ENCODE measurements around the gene OST4. TPM values are rescaled to one million over a fixed set of nuclear protein-coding genes. Genes with fewer than 3 reads are reported as not detected.
A peak's percentile ranks its signal among the peaks of the same experiment; 100 is the strongest.
"Not testable (repeated sequence)": the region's sequence is repeated elsewhere in the genome, so short reads cannot be mapped to it uniquely, and the experiment has no call there.

The OST4 gene
- 244 and 258 TPM in 2 replicates for total RNA-seq (2014; rRNA removed)
- Bru-seq, nascent RNA: percentile 98 among the genes with signal in this experiment
- percentile 99 among the genes with signal in this experiment for BruChase-seq, experiment 1, labeled RNA remaining after a 6-hour chase
- percentile 97 among the genes with signal in this experiment for BruChase-seq, experiment 2, labeled RNA remaining after a 2-hour chase
- long read RNA-seq, transcript OST4-203 (3 exons, 561 nt): major isoform, 250 of 265 reads
- long read RNA-seq, transcript OST4-201 (2 exons, 559 nt): minor isoform, 12 of 265 reads
- long read RNA-seq, partial matches to known transcripts: 2 of 265 reads
- long read RNA-seq, other reads (novel, unspliced or antisense): 1 of 265 reads

- peak within 1 kb of the TSS; percentile 96 for H3K9ac ChIP-seq (ENCODE audit: low read length)
- BruUV-seq (replicated peaks): no TSS peak
- H3K9me3 ChIP-seq (ENCODE audit: low read length): no peaks in the 10 kb centered on the region
- ATAC-seq: peak; percentile 97
- peak within 1 kb of the TSS; percentile 86 for H3K4me3 ChIP-seq (ENCODE audit: low read length)
- peaks cover 38% of the 10 kb centered on the region for H3K79me2 ChIP-seq (ENCODE audit: low read length)
- ChIA-PET CTCF (interaction anchor here (0.6 to 0.8 kb wide), 2 partner anchors 10 to 209 kb away, joined by 3 to 5 read pairs; no protein-coding TSS in a partner anchor), POLR2A (ENCODE audit: unreplicated experiment) (interaction anchor here (0.7 kb wide), 1 partner anchor 103 kb away, joined by 11 read pairs; no protein-coding TSS in a partner anchor)
- H3K36me3 ChIP-seq (ENCODE audit: low read depth, low read length): peaks cover 13% of the 10 kb centered on the region
- no peaks in the 10 kb centered on the region for H3F3A ChIP-seq (ENCODE audit: low read length, unreplicated experiment)
- H3K9me2 ChIP-seq (replicated peaks; ENCODE audit: low read length): no peaks in the 10 kb centered on the region
- peak within 1 kb of the TSS; percentile 95 for H2AFZ ChIP-seq (ENCODE audit: low read length)
- intact Hi-C loops (cut with micrococcal nuclease): loop anchor here (1.0 kb wide), 1 partner anchor 299 kb away; the partner anchor contains the start of genes EIF2B4 and SNX17
- DNase-seq: peak; percentile 94
- no peaks in the 10 kb centered on the region for H4K20me1 ChIP-seq (ENCODE audit: low read length)
- no peaks in the 10 kb centered on the region for H3K27me3 ChIP-seq (ENCODE audit: low read length)
- TF ChIP-seq CTCF (conservative IDR thresholded peaks at IDR 0.05; ENCODE audit: low read depth, low read length) (no peak), EZH2phosphoT487 (IDR thresholded peaks at IDR 0.05; ENCODE audit: borderline replicate concordance, low read length) (no peak), EZH2 (IDR thresholded peaks at IDR 0.05; ENCODE audit: low read length, unreplicated experiment) (no peak)
- H3K4me2 ChIP-seq (ENCODE audit: low read length): peak within 1 kb of the TSS; percentile 95
- H3K27ac ChIP-seq (ENCODE audit: low read length): peak within 1 kb of the TSS; percentile 30; the same call in 1 of the 2 replicates
- peaks cover 12% of the 10 kb centered on the region for H3K4me1 ChIP-seq (ENCODE audit: insufficient read depth, low read length)
These were observed at the start of gene OST4 for GRCh38 chr2:27071277-27071989. Gene OST4, minus strand, starts transcription at chr2:27071654.

- H3F3A ChIP-seq (ENCODE audit: low read length, unreplicated experiment); H3K9me3 ChIP-seq (ENCODE audit: low read length); H3K36me3 ChIP-seq (ENCODE audit: low read depth, low read length); H3K79me2 ChIP-seq (ENCODE audit: low read length); ATAC-seq; H3K27me3 ChIP-seq (ENCODE audit: low read length); H3K9me2 ChIP-seq (replicated peaks; ENCODE audit: low read length); H3K27ac ChIP-seq (ENCODE audit: low read length); H4K20me1 ChIP-seq (ENCODE audit: low read length); CTCF ChIA-PET; BruUV-seq (replicated peaks); DNase-seq; intact Hi-C loops (cut with micrococcal nuclease); H3K4me1 ChIP-seq (ENCODE audit: insufficient read depth, low read length); POLR2A ChIA-PET (ENCODE audit: unreplicated experiment): not testable (repeated sequence)
- Histone ChIP-seq H3K4me2 (ENCODE audit: low read length) (peak overlapping the region; percentile 99), H3K4me3 (ENCODE audit: low read length) (peak overlapping the region; percentile 76), H2AFZ (ENCODE audit: low read length) (peak overlapping the region; percentile 70), H3K9ac (ENCODE audit: low read length) (peak overlapping the region; percentile 64; the same call in 1 of the 2 replicates)
These were observed 47.8 kb upstream of the OST4 start for GRCh38 chr2:27119330-27119670.

- peak within 1 kb of the TSS; percentile 64 for H3K9ac ChIP-seq (ENCODE audit: low read length)
- H3K36me3 ChIP-seq (ENCODE audit: low read depth, low read length): no peaks in the 10 kb centered on the region
- H3K4me1 ChIP-seq (ENCODE audit: insufficient read depth, low read length): no peaks in the 10 kb centered on the region
- BruUV-seq (replicated peaks): no TSS peak
- DNase-seq (peak; percentile 20), ATAC-seq (peak; percentile 64)
- H3K9me3 ChIP-seq (ENCODE audit: low read length): no peaks in the 10 kb centered on the region
- peak within 1 kb of the TSS; percentile 99 for H3K4me2 ChIP-seq (ENCODE audit: low read length)
- TF ChIP-seq EZH2 (IDR thresholded peaks at IDR 0.05; ENCODE audit: low read length, unreplicated experiment): no peak
- no peak for TF ChIP-seq EZH2phosphoT487 (IDR thresholded peaks at IDR 0.05; ENCODE audit: borderline replicate concordance, low read length)
- no peak for TF ChIP-seq CTCF (conservative IDR thresholded peaks at IDR 0.05; ENCODE audit: low read depth, low read length)
- no peak within 1 kb of the TSS for H3K27ac ChIP-seq (ENCODE audit: low read length)
- intact Hi-C loops (cut with micrococcal nuclease): no loop called here
- no peaks in the 10 kb centered on the region for H4K20me1 ChIP-seq (ENCODE audit: low read length)
- no peaks in the 10 kb centered on the region for H3K27me3 ChIP-seq (ENCODE audit: low read length)
- no peaks in the 10 kb centered on the region for H3K79me2 ChIP-seq (ENCODE audit: low read length)
- peak within 1 kb of the TSS; percentile 70 for H2AFZ ChIP-seq (ENCODE audit: low read length)
- CTCF ChIA-PET: no interaction called here
- POLR2A ChIA-PET (ENCODE audit: unreplicated experiment): no interaction called here
- peak within 1 kb of the TSS; percentile 76 for H3K4me3 ChIP-seq (ENCODE audit: low read length)
- H3F3A ChIP-seq (ENCODE audit: low read length, unreplicated experiment): no peaks in the 10 kb centered on the region
- no peaks in the 10 kb centered on the region for H3K9me2 ChIP-seq (replicated peaks; ENCODE audit: low read length)
These were observed 47.3 kb upstream of the OST4 start, which contains the start of gene CGREF1 for GRCh38 chr2:27118525-27119329. Gene CGREF1, minus strand, starts transcription at chr2:27119128. Its CDS starts 14,762 bp downstream, at chr2:27104366.

All from PC-3 (cell line).